ENCODE data around the gene DCUN1D1.
A peak's percentile ranks its signal among the peaks of the same experiment; 100 is the strongest.

DCUN1D1 gene

GRCh38 chr3:182967218-182968204 is 12.8 kb downstream of the DCUN1D1 start:
- TF ChIP-seq JUND (IDR thresholded peaks at IDR 0.05; ENCODE audit: low read depth): no peak
- no peak for DNase-seq (ENCODE audit: low read depth in 1 of 2, low spot score in 1 of 2)
- in situ Hi-C loops (cut with HindIII; ENCODE audit: low pct_unique_long_range_greater_than_20kb, low sequenced_read_pairs): no loop called here

- no peak for TF ChIP-seq JUND (IDR thresholded peaks at IDR 0.05; ENCODE audit: low read depth)
- in situ Hi-C loops (cut with HindIII; ENCODE audit: low pct_unique_long_range_greater_than_20kb, low sequenced_read_pairs): no loop called here
- no peak for DNase-seq (ENCODE audit: low read depth in 1 of 2, low spot score in 1 of 2)
Observed at GRCh38 chr3:182965861-182966366, 14.4 kb downstream of the DCUN1D1 start.

DNA sequence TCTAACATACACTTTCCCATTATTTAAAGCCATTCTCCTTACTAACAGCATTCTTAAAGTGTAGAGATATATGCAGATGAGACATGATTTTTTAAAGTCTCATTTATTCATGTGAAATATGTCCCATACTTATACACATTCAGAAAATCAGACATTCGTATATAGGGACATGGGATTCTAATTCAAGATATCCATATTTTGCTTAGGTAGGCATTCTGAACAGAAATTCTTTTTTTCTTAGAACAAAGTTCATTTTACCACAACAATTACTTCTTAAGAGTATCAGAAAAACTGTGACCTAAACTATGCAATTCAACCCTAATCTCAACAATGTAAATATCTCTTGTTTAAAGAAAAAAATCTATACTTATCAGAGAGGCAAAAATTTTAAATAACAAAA is 16.2 kb downstream of the DCUN1D1 start:
- no peak for DNase-seq (ENCODE audit: low read depth in 1 of 2, low spot score in 1 of 2)
- TF ChIP-seq JUND (IDR thresholded peaks at IDR 0.05; ENCODE audit: low read depth): no peak
- in situ Hi-C loops (cut with HindIII; ENCODE audit: low pct_unique_long_range_greater_than_20kb, low sequenced_read_pairs): no loop called here

DNA sequence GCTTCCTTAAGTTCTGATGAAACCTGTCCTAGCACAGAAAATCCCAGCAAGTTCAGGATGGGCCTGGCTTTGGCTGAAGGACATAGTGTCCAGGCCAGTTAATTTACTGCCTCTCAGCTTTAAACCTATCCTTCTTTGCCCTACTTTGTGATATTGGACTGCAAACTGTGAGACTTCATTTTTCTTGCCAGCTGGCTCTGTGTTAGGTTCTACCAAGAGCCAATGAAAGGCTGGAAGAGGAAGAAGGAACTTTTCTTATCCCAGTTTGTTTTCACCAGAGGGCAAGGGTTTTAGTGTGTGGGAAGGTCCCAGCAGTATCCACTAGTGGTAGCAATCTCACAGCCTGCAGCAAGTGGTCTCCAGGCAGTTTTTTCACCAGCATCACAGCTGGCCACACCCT is 18.2 kb downstream of the DCUN1D1 start:
- in situ Hi-C loops (cut with HindIII; ENCODE audit: low pct_unique_long_range_greater_than_20kb, low sequenced_read_pairs): no loop called here
- DNase-seq (ENCODE audit: low read depth in 1 of 2, low spot score in 1 of 2): peak in 1 of 2 experiments; percentile 27
- TF ChIP-seq JUND (IDR thresholded peaks at IDR 0.05; ENCODE audit: low read depth): no peak

DNA sequence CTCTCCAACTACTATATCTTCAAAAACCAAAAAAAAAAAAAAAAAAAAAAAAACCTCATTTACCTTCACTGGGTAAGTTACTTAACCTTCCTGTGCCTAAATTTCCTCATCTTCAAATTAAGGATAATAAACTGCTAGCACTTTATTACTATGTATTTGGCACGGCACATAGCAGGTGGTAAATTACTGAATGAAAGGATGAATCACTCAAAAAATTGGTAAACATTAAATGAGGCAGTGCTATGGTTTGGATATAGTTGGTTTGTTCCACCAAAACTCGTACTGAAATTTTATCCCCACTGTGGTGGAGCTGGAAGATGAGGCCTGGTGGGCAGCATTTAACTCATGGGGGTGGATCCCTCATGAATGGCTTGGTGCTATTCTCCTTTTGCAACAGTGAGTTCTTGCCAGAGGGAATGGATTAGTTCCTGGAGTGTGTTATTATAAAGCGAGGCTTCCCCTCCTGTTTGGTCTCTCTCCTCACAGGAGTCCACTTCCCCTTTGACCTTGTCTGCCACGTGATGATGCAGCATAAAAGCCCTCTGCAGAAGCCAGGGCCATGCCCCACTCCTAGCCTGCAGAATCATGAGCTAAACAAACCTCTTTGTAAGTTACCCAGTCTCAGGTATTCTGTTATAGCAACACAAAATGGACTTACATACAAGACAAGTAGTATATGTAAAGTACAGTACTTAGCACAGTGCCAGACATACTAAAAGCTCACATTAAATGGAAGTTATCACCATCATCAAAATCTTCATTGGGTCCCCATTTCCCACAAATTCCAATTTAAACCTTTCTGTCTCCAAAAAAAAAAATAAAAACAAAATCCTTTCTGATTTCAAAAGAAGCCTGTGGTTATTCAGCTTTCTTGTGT is 20.6 kb downstream of the DCUN1D1 start:
- in situ Hi-C loops (cut with HindIII; ENCODE audit: low pct_unique_long_range_greater_than_20kb, low sequenced_read_pairs): no loop called here
- TF ChIP-seq JUND (IDR thresholded peaks at IDR 0.05; ENCODE audit: low read depth): no peak
- DNase-seq (ENCODE audit: low read depth in 1 of 2, low spot score in 1 of 2): no peak

DNA sequence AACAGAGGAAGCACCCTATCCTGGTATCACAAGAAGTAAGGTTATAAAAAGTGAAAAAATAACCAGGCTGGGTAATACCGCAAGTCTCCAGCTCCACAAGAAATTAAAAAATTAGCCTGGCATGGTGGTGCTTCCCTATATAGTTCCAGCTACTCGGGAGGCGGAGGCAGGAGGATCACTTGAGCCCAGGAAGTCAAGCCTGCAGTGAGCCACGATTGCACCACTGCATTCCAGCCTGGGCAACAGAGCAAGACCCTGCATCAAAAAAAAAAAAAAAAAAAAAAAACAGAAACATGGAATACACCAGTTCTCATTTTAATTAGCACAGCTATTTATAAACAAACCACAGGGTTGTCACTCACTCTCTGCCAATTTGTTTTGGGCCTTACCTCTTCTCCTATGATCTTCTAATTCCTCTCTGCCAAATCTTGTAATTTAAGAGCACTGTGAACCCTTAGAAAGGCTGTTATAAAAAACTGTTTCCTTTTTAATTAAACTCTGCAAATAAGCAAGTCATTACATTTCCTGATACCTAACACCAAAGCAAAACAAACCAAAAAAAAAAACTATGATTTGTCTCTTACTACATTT is 22.6 kb downstream of the DCUN1D1 start:
- no peak for DNase-seq (ENCODE audit: low read depth in 1 of 2, low spot score in 1 of 2)
- in situ Hi-C loops (cut with HindIII; ENCODE audit: low pct_unique_long_range_greater_than_20kb, low sequenced_read_pairs): no loop called here
- TF ChIP-seq JUND (IDR thresholded peaks at IDR 0.05; ENCODE audit: low read depth): no peak

DNA sequence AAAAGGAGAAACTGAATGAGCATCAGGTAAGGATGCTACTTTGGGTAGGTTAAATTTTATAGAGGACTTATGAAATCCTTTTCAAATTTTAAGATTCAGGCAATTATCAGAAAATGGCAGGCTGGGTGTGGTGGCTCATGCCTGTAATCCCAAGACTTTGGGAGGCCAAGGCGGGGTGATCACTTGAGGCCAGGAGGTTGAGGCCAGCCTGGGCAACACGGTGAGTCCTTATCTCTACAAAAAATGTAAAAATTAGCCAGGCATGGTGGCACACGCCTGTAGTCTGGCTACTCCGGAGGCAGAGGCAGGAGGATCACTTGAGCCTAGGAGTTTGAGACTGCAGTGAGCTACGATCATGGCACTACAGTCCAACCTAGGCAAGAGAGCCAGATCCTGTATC is 23.1 kb downstream of the DCUN1D1 start:
- in situ Hi-C loops (cut with HindIII; ENCODE audit: low pct_unique_long_range_greater_than_20kb, low sequenced_read_pairs): no loop called here
- no peak for TF ChIP-seq JUND (IDR thresholded peaks at IDR 0.05; ENCODE audit: low read depth)
- DNase-seq (ENCODE audit: low read depth in 1 of 2, low spot score in 1 of 2): no peak

GRCh38 chr3:182954553-182955235 is 25.6 kb downstream of the DCUN1D1 start:
- DNase-seq (ENCODE audit: low read depth in 1 of 2, low spot score in 1 of 2): no peak
- no peak for TF ChIP-seq JUND (IDR thresholded peaks at IDR 0.05; ENCODE audit: low read depth)
- in situ Hi-C loops (cut with HindIII; ENCODE audit: low pct_unique_long_range_greater_than_20kb, low sequenced_read_pairs): no loop called here

- in situ Hi-C loops (cut with HindIII; ENCODE audit: low pct_unique_long_range_greater_than_20kb, low sequenced_read_pairs): no loop called here
- no peak for TF ChIP-seq JUND (IDR thresholded peaks at IDR 0.05; ENCODE audit: low read depth)
- no peak for DNase-seq (ENCODE audit: low read depth in 1 of 2, low spot score in 1 of 2)
Observed at GRCh38 chr3:182949688-182950087, 30.6 kb downstream of the DCUN1D1 start.

DNA sequence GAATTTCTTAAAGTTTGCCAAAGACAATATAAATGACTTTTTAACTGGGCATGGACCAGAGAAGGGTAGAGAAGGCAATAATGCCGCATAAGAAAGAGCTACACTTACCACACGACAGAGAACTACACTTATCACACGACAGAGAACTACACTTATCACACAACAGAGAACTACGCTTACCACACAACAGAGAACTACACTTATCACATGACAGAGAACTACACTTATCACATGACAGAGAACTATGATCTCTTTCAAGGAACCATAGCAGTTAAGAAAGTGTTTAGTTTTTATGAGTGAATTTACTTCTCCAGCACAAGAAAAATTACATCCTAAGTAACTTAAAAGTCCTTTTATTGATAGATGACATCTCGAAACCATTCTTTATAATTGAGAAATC is 32.0 kb downstream of the DCUN1D1 start:
- in situ Hi-C loops (cut with HindIII; ENCODE audit: low pct_unique_long_range_greater_than_20kb, low sequenced_read_pairs): no loop called here

GRCh38 chr3:182947888-182948287 is 32.5 kb downstream of the DCUN1D1 start:
- DNase-seq (ENCODE audit: low read depth in 1 of 2, low spot score in 1 of 2): peak in 1 of 2 experiments; percentile 62
- in situ Hi-C loops (cut with HindIII; ENCODE audit: low pct_unique_long_range_greater_than_20kb, low sequenced_read_pairs): no loop called here
- TF ChIP-seq JUND (IDR thresholded peaks at IDR 0.05; ENCODE audit: low read depth): no peak

More for the DNA sequence above, 32.0 kb downstream of the DCUN1D1 start:
- no peak for DNase-seq (ENCODE audit: low read depth in 1 of 2, low spot score in 1 of 2)
- no peak for TF ChIP-seq JUND (IDR thresholded peaks at IDR 0.05; ENCODE audit: low read depth)

- no peak for TF ChIP-seq JUND (IDR thresholded peaks at IDR 0.05; ENCODE audit: low read depth)
- in situ Hi-C loops (cut with HindIII; ENCODE audit: low pct_unique_long_range_greater_than_20kb, low sequenced_read_pairs): no loop called here
- DNase-seq (ENCODE audit: low read depth in 1 of 2, low spot score in 1 of 2): no peak
Observed at GRCh38 chr3:182941719-182942118, 38.6 kb downstream of the DCUN1D1 start.
